Body of pancreas (tissue), 4 donors: Measurements from ENCODE around the gene SLC26A11. TPM values are rescaled to one million over a fixed set of nuclear protein-coding genes. Genes with fewer than 3 reads are reported as not detected.

Experiments
- ATAC-seq: fragments of 150-250 bp; one replicate; pipeline ENCODE4 v1.9.1; 2016
- DNase-seq, 4 donors: peaks; one replicate each; pipeline ENCODE4 v3.0.0-alpha.2; 2019
- H3K27ac ChIP-seq, 4 donors: fragments of 200-600 bp; sonication (generic); 1 replicate in 3 of 4; 2 replicates in 1 of 4; pipeline versions ENCODE4 v1.5.1 to v1.6.1; 2016 to 2019; ENCODE audit warnings: mild to moderate bottlenecking in 1 of 4, mixed read lengths in 1 of 4, moderate library complexity in 1 of 4
- H3K27me3 ChIP-seq, 2 donors: fragments of 200-600 bp; sonication (generic); one replicate each; pipeline ENCODE4 v1.6.0; 2016; ENCODE audit warnings: mild to moderate bottlenecking in 1 of 2
- H3K36me3 ChIP-seq, 2 donors: fragments of 200-600 bp; sonication (generic); replicated peaks in 1 of 2; 2 replicates each; pipeline ENCODE4 v1.5.1; 2016; ENCODE audit warnings: low read depth in 2 of 2; ENCODE audit not compliant: insufficient read depth in 1 of 2
- H3K4me1 ChIP-seq: fragments of 200-600 bp; sonication (generic); one replicate; pipeline ENCODE4 v1.6.0; 2016
- H3K4me3 ChIP-seq, 2 donors: fragments of 200-600 bp; sonication (generic); 1 replicate in 1 of 2; 2 replicates in 1 of 2; pipeline ENCODE4 v1.5.1; 2016 to 2019
- H3K9me3 ChIP-seq, 3 donors: fragments of 200-600 bp; sonication (generic); 1 replicate in 2 of 3; 2 replicates in 1 of 3; pipeline ENCODE4 v1.5.1; 2016
- CTCF ChIP-seq, 7 experiments: fragments of 450-650 bp in 4 of 7; fragments of 200-600 bp in 3 of 7; sonication (generic) in 3 of 7; IDR thresholded peaks; one replicate each; pipeline ENCODE4 v1.5.1; 2016 to 2019; ENCODE audit warnings: antibody characterized with exemption in 7 of 7
- POLR2A ChIP-seq, 3 donors: fragments of 450-650 bp; IDR thresholded peaks; one replicate each; pipeline ENCODE4 v1.6.1; 2016; ENCODE audit warnings: antibody characterized with exemption in 3 of 3, mild to moderate bottlenecking in 2 of 3
- WGBS, 2 donors: methylation state at CpG; one replicate each; pipeline ENCODE4 v1.1.5; 2017; 5-methylcytosine and 5-hydroxymethylcytosine counted together
- intact Hi-C: fragments of 100-400 bp; cut with DNase I; formaldehyde crosslinking; loops from one replicate; pipeline ENCODE4 v1.15.1; 2023
- total RNA-seq, 2 donors: library from RNA; depleted of rRNA; stranded (reverse); fragments of >200 nt; gene quantifications; one replicate each; pipeline ENCODE4 v1.1.0, GENCODE V29; 2016

SLC26A11 gene
- total RNA-seq, 2 donors from 2014 or later = 7.5 to 11.5 TPM

- Histone ChIP-seq H3K9me3 (no peaks in the 10 kb centered on the region), H3K4me1 (no peaks in the 10 kb centered on the region), H3K4me3 (no peak overlapping the region), H3K27ac (no peak overlapping the region), H3K27me3 (no peaks in the 10 kb centered on the region), H3K36me3 (peaks cover 5 to 6% of the 10 kb centered on the region in 2 donors)
- ATAC-seq (no peak), DNase-seq (no peak)
- intact Hi-C loops = no loop called here
- 80 to 81% methylated on average over 16 to 19 of the region's 19 CpGs for WGBS, 2 donors
- TF ChIP-seq CTCF (IDR thresholded peaks at IDR 0.05) = no peak
- no peak for TF ChIP-seq POLR2A (IDR thresholded peaks at IDR 0.05)
Observed at GRCh38 chr17:80283116-80283852, 63.1 kb downstream of the SLC26A11 start.

GRCh38 chr17:80284631-80285030, 64.4 kb downstream of the SLC26A11 start:
- intact Hi-C loops = no loop called here
- 95 to 97% methylated on average over 11 of the region's 11 CpGs for WGBS, 2 donors
- no peak for ATAC-seq

GRCh38 chr17:80285237-80285920, 65.2 kb downstream of the SLC26A11 start:
- Histone ChIP-seq H3K36me3 (peaks cover 14 to 20% of the 10 kb centered on the region in 2 donors), H3K9me3 (no peaks in the 10 kb centered on the region), H3K4me1 (no peaks in the 10 kb centered on the region), H3K27me3 (no peaks in the 10 kb centered on the region), H3K27ac (no peak overlapping the region), H3K4me3 (no peak overlapping the region)
- TF ChIP-seq POLR2A (IDR thresholded peaks at IDR 0.05) (no peak), CTCF (IDR thresholded peaks at IDR 0.05) (no peak)
- DNase-seq = no peak
- no peak for ATAC-seq
- intact Hi-C loops = no loop called here
- 93 to 100% methylated on average over 9 to 19 of the region's 19 CpGs for WGBS, 2 donors

More at GRCh38 chr17:80284631-80285030, 64.4 kb downstream of the SLC26A11 start:
- no peak for DNase-seq
- Histone ChIP-seq H3K9me3 (no peaks in the 10 kb centered on the region), H3K4me3 (no peak overlapping the region), H3K27ac (no peak overlapping the region), H3K27me3 (no peaks in the 10 kb centered on the region), H3K36me3 (peaks cover 12 to 15% of the 10 kb centered on the region in 2 donors), H3K4me1 (no peaks in the 10 kb centered on the region)
- TF ChIP-seq POLR2A (IDR thresholded peaks at IDR 0.05) = no peak
- no peak for TF ChIP-seq CTCF (IDR thresholded peaks at IDR 0.05)

- H3K4me1 ChIP-seq = no peaks in the 10 kb centered on the region
- intact Hi-C loops = no loop called here
- TF ChIP-seq POLR2A (IDR thresholded peaks at IDR 0.05) (no peak), CTCF (IDR thresholded peaks at IDR 0.05) (no peak)
- DNase-seq = no peak
- ATAC-seq = no peak
- peaks cover 19 to 28% of the 10 kb centered on the region in 2 donors for H3K36me3 ChIP-seq
- 92 to 100% methylated on average over 2 to 5 of the region's 5 CpGs for WGBS, 2 donors
- no peak overlapping the region for H3K27ac ChIP-seq
- H3K27me3 ChIP-seq = no peaks in the 10 kb centered on the region
- H3K9me3 ChIP-seq = no peaks in the 10 kb centered on the region
- H3K4me3 ChIP-seq = no peak overlapping the region
Observed at GRCh38 chr17:80286638-80286960, 66.4 kb downstream of the SLC26A11 start.
